H1 (cell line): ENCODE results near the gene CD3D. TPM values are rescaled to one million over a fixed set of nuclear protein-coding genes. Genes with fewer than 3 reads are reported as not detected.

Experiments
- CTCF ChIA-PET: fragments of 300-600 bp; sonication (Branson Sonifier 250); formaldehyde crosslinking; loops from one replicate; lab custom pipeline; 2021; ENCODE audit not compliant: partially characterized antibody; lab: Charles Lee
- POLR2A ChIA-PET: fragments of 300-600 bp; sonication (Branson Sonifier 250); formaldehyde crosslinking; loops from one replicate; lab custom pipeline; 2021; ENCODE audit warnings: inconsistent platforms; ENCODE audit not compliant: partially characterized antibody; lab: Charles Lee
- DNase-seq, 2 experiments: peaks; one replicate each; pipeline versions ENCODE4 v3.0.0 to v3.0.0-alpha.2; 2010 to 2022; ENCODE audit warnings: low spot score in 2 of 2, low read depth in 1 of 2, mixed read lengths in 1 of 2
- FAIRE-seq: peaks from 2 replicates; lab custom pipeline; 2011; peaks lifted over from hg19 to GRCh38; lab: Jason Lieb, UNC
- H2AFZ ChIP-seq: 2 replicates; pipeline ENCODE4 v1.8.1; 2012; ENCODE audit warnings: low read length, inconsistent platforms
- H2AK5ac ChIP-seq: 2 replicates; pipeline ENCODE4 v1.6.1; 2013; ENCODE audit warnings: low read depth, low read length
- H2BK120ac ChIP-seq: replicated peaks from 2 replicates; pipeline ENCODE3; 2013; ENCODE audit warnings: low read depth, low read length, inconsistent platforms
- H2BK12ac ChIP-seq: 2 replicates; pipeline ENCODE4 v1.6.1; 2013; ENCODE audit warnings: low read depth, low read length
- H2BK15ac ChIP-seq: 2 replicates; pipeline ENCODE4 v1.6.1; 2013; ENCODE audit warnings: low read length
- H2BK20ac ChIP-seq: 2 replicates; pipeline ENCODE4 v1.6.1; 2013; ENCODE audit warnings: low read length
- H2BK5ac ChIP-seq: 2 replicates; pipeline ENCODE4 v1.6.1; 2013; ENCODE audit warnings: low read depth, low read length
- H3K14ac ChIP-seq: 2 replicates; pipeline ENCODE4 v1.6.1; 2013; ENCODE audit warnings: inconsistent platforms; ENCODE audit not compliant: insufficient read length
- H3K18ac ChIP-seq: 2 replicates; pipeline ENCODE4 v1.6.1; 2013; ENCODE audit warnings: low read length; ENCODE audit errors: extremely low read depth
- H3K23ac ChIP-seq: 2 replicates; pipeline ENCODE4 v1.6.1; 2013; ENCODE audit warnings: inconsistent platforms; ENCODE audit not compliant: insufficient read length
- H3K23me2 ChIP-seq: 2 replicates; pipeline ENCODE4 v1.6.1; 2013; ENCODE audit warnings: low read depth, low read length
- H3K27ac ChIP-seq: 2 replicates; pipeline ENCODE4 v1.6.1; 2011; ENCODE audit warnings: low read depth, low read length, inconsistent platforms
- H3K27me3 ChIP-seq, 4 experiments: replicated peaks in 1 of 4; 1 replicate in 1 of 4; 2 replicates in 3 of 4; pipeline versions ENCODE4 v1.6.1 to v1.8.1; 2011 to 2013; ENCODE audit warnings: low read length in 3 of 4, mild to moderate bottlenecking in 3 of 4, inconsistent platforms in 2 of 4, mixed read lengths in 2 of 4, moderate library complexity in 1 of 4; ENCODE audit not compliant: control insufficient read depth in 3 of 4, insufficient read depth in 3 of 4; ENCODE audit errors: extremely low read depth in 1 of 4
- H3K36me3 ChIP-seq, 4 experiments: 2 replicates each; pipeline versions ENCODE4 v1.6.1 to v1.8.1; 2011 to 2013; ENCODE audit warnings: mild to moderate bottlenecking in 4 of 4, low read length in 3 of 4, moderate library complexity in 2 of 4, control low read depth in 1 of 4, inconsistent platforms in 1 of 4; ENCODE audit not compliant: insufficient read depth in 4 of 4, control insufficient read depth in 2 of 4
- H3K4ac ChIP-seq: replicated peaks from 2 replicates; pipeline ENCODE3; 2013; ENCODE audit warnings: low read length, low read depth, mixed read lengths, inconsistent platforms; ENCODE audit not compliant: insufficient read length
- H3K4me1 ChIP-seq, 4 experiments: replicated peaks in 1 of 4; 1 replicate in 1 of 4; 2 replicates in 3 of 4; pipeline versions ENCODE4 v1.6.1 to v1.8.1; 2011 to 2013; ENCODE audit warnings: low read length in 3 of 4, inconsistent platforms in 2 of 4, mixed read lengths in 1 of 4; ENCODE audit not compliant: insufficient read depth in 4 of 4, control insufficient read depth in 3 of 4
- H3K4me2 ChIP-seq, 2 experiments: 2 replicates each; pipeline versions ENCODE4 v1.6.1 to v1.8.1; 2011 to 2013; ENCODE audit warnings: low read depth in 2 of 2, low read length in 2 of 2, control low read depth in 1 of 2, inconsistent platforms in 1 of 2, mild to moderate bottlenecking in 1 of 2; ENCODE audit not compliant: insufficient read depth in 1 of 2
- H3K4me3 ChIP-seq, 4 experiments: fragments of 200-600, 300-600 bp in 1 of 4; sonication (generic), shearing (Covaris generic), sonication (Bioruptor Twin) in 1 of 4; 2 replicates each; pipeline versions ENCODE4 v1.5.1 to v1.8.1; 2011 to 2016; ENCODE audit warnings: low read length in 4 of 4, low read depth in 3 of 4, control low read depth in 2 of 4, inconsistent platforms in 2 of 4, mild to moderate bottlenecking in 2 of 4, mixed read lengths in 1 of 4, moderate library complexity in 1 of 4; ENCODE audit not compliant: insufficient read depth in 2 of 4; ENCODE audit errors: extremely low read depth in 1 of 4
- H3K56ac ChIP-seq: replicated peaks from 2 replicates; pipeline ENCODE3; 2013; ENCODE audit warnings: low read depth, mild to moderate bottlenecking, mixed read lengths, low read length, inconsistent platforms; ENCODE audit not compliant: insufficient read length
- H3K79me1 ChIP-seq: 2 replicates; pipeline ENCODE4 v1.6.1; 2013; ENCODE audit warnings: low read depth, low read length, control low read depth
- H3K79me2 ChIP-seq, 2 experiments: 2 replicates each; pipeline versions ENCODE4 v1.6.1 to v1.8.1; 2012 to 2013; ENCODE audit warnings: low read length in 2 of 2, mild to moderate bottlenecking in 2 of 2, inconsistent platforms in 1 of 2; ENCODE audit not compliant: insufficient read depth in 2 of 2, control insufficient read depth in 1 of 2
- H3K9ac ChIP-seq, 4 experiments: replicated peaks in 1 of 4; 1 replicate in 1 of 4; 2 replicates in 3 of 4; pipeline versions ENCODE4 v1.6.1 to v1.8.1; 2011 to 2013; ENCODE audit warnings: low read depth in 3 of 4, low read length in 3 of 4, control low read depth in 2 of 4, mild to moderate bottlenecking in 2 of 4, moderate library complexity in 2 of 4, inconsistent platforms in 1 of 4; ENCODE audit errors: extremely low read depth in 1 of 4
- H3K9me3 ChIP-seq, 2 experiments: 2 replicates each; pipeline versions ENCODE4 v1.6.1 to v1.8.1; 2012 to 2013; ENCODE audit warnings: mild to moderate bottlenecking in 2 of 2, moderate library complexity in 2 of 2, control low read depth in 1 of 2, inconsistent platforms in 1 of 2, low read depth in 1 of 2, low read length in 1 of 2, mixed read lengths in 1 of 2; ENCODE audit not compliant: insufficient read depth in 2 of 2
- H4K20me1 ChIP-seq, 2 experiments: replicated peaks in 1 of 2; 2 replicates each; pipeline versions ENCODE3 to v1.8.1; 2011 to 2013; ENCODE audit warnings: inconsistent platforms in 2 of 2, low read length in 2 of 2, mild to moderate bottlenecking in 1 of 2; ENCODE audit not compliant: insufficient read depth in 2 of 2, control insufficient read depth in 1 of 2
- H4K5ac ChIP-seq: 2 replicates; pipeline ENCODE4 v1.6.1; 2013; ENCODE audit warnings: low read length, low read depth, mixed read lengths, inconsistent platforms; ENCODE audit not compliant: insufficient read length
- H4K8ac ChIP-seq: 2 replicates; pipeline ENCODE4 v1.8.0; 2013; ENCODE audit warnings: mild to moderate bottlenecking, moderate library complexity, low read length, inconsistent platforms; ENCODE audit not compliant: insufficient read depth; ENCODE audit errors: extremely low read depth
- H4K91ac ChIP-seq: replicated peaks from 2 replicates; pipeline ENCODE3; 2013; ENCODE audit warnings: low read length, mixed read lengths, inconsistent platforms; ENCODE audit not compliant: insufficient read length
- CBX5 ChIP-seq: fragments of 300-800, 300-1000 bp; sonication (generic); IDR thresholded peaks from 2 replicates; pipeline ENCODE4 v1.7.1; 2016; ENCODE audit warnings: antibody characterized with exemption, low read length, low read depth
- E2F6 ChIP-seq: IDR thresholded peaks from 2 replicates; pipeline ENCODE4 v1.6.1; 2012; ENCODE audit warnings: inconsistent platforms
- EZH2 ChIP-seq: fragments of 200-600 bp; sonication (generic); IDR thresholded peaks from 2 replicates; pipeline ENCODE4 v1.7.1; 2012; ENCODE audit warnings: low read depth, mild to moderate bottlenecking, moderate library complexity, low read length, inconsistent platforms; ENCODE audit not compliant: severe bottlenecking
- GABPA ChIP-seq: IDR thresholded peaks from 2 replicates; pipeline ENCODE4 v1.6.1; 2011; ENCODE audit warnings: mild to moderate bottlenecking, low read length, moderate library complexity, borderline replicate concordance; ENCODE audit not compliant: insufficient read depth
- HDAC6 ChIP-seq: IDR thresholded peaks from one replicate; pipeline ENCODE4 v1.7.1; 2012; ENCODE audit warnings: low read depth, mild to moderate bottlenecking, inconsistent platforms, low read length, moderate library complexity
- JUN ChIP-seq: IDR thresholded peaks from 2 replicates; pipeline ENCODE4 v1.6.1; 2011; ENCODE audit warnings: low read depth, mild to moderate bottlenecking, improper control_type of control experiment, low read length
- JUND ChIP-seq: IDR thresholded peaks from 2 replicates; pipeline ENCODE4 v1.6.1; 2011; ENCODE audit warnings: mild to moderate bottlenecking, improper control_type of control experiment, low read length
- MAX ChIP-seq: IDR thresholded peaks from 2 replicates; pipeline ENCODE4 v1.6.1; 2012; ENCODE audit warnings: inconsistent platforms
- RAD21 ChIP-seq, 2 experiments: IDR thresholded peaks in 1 of 2; conservative IDR thresholded peaks in 1 of 2; 2 replicates each; pipeline ENCODE4 v1.6.1; 2011; ENCODE audit warnings: low read depth in 2 of 2, low read length in 2 of 2, improper control_type of control experiment in 1 of 2, inconsistent platforms in 1 of 2, mild to moderate bottlenecking in 1 of 2, moderate library complexity in 1 of 2
- SRF ChIP-seq: IDR thresholded peaks from 2 replicates; pipeline ENCODE4 v1.6.1; 2011; ENCODE audit warnings: mild to moderate bottlenecking, low read depth, low read length, moderate library complexity
- WGBS, 2 experiments: shearing (Covaris generic) in 1 of 2; methylation state at CpG; one replicate each; pipeline versions ENCODE4 v1.1.6 to v1.1.7; 2013 to 2015; ENCODE audit warnings: low lambda C conversion rate in 2 of 2, mixed read lengths in 2 of 2, inconsistent platforms in 1 of 2, low coverage in 1 of 2, missing lambda C conversion rate in 1 of 2; ENCODE audit not compliant: insufficient replicate concordance in 2 of 2, insufficient coverage in 1 of 2, insufficient read length in 1 of 2; ENCODE audit errors: extremely low coverage in 1 of 2, missing lambda C conversion rate in 1 of 2; 5-methylcytosine and 5-hydroxymethylcytosine counted together
- polyA plus RNA-seq, 7 experiments: library from polyadenylated mRNA; depleted of rRNA in 3 of 7; stranded (reverse) in 5 of 7; unstranded in 2 of 7; fragments of >200 nt in 5 of 7; fragments of 200-250 nt in 2 of 7; gene quantifications; 1 replicate in 5 of 7; 2 replicates in 1 of 7; 4 replicates in 1 of 7; pipeline versions ENCODE4 v1.2.1 to v1.2.3, GENCODE V29; 2011 to 2013; ENCODE audit warnings: missing spikeins in 2 of 7, mixed read lengths in 2 of 7
- total RNA-seq: library from RNA; stranded (reverse); fragmentation: NEBNext Ultra II Directional; extraction: Animal tissue kit (Norgen Biotek cat#: 25700); gene quantifications from 2 replicates; pipeline ENCODE4 v1.2.1, GENCODE V29; 2021

Gene CD3D
- total and polyA plus RNA-seq, 2 of the 8 experiments (the other 6 are each of a cell fraction or from before 2014, with no cell fraction given) = not detected

GRCh38 chr11:118319337-118319707, 23.2 kb downstream of the CD3D start:
- Histone ChIP-seq H3K9me3 (no peaks in the 10 kb centered on the region), H2BK15ac (no peak overlapping the region), H3K14ac (no peak overlapping the region), H3K79me1 (no peaks in the 10 kb centered on the region), H3K79me2 (no peaks in the 10 kb centered on the region), H3K27me3 (peaks cover 0 to 4% (median 0%) of the 10 kb centered on the region in 4 experiments; a peak in 2 of 7 replicates), H3K56ac (no peak overlapping the region), H4K5ac (no peak overlapping the region), H2AK5ac (no peak overlapping the region), H3K23ac (no peak overlapping the region), H3K4me1 (peaks cover 7 to 11% (median 7%) of the 10 kb centered on the region in 4 experiments), H4K8ac (no peak overlapping the region), H3K27ac (no peak overlapping the region), H3K4me3 (no peak overlapping the region), H3K36me3 (no peaks in the 10 kb centered on the region), H3K9ac (no peak overlapping the region), H2BK120ac (no peak overlapping the region), H2BK20ac (no peak overlapping the region), H3K18ac (no peak overlapping the region), H4K20me1 (no peaks in the 10 kb centered on the region), H2BK5ac (no peak overlapping the region), H3K4ac (no peak overlapping the region), H2BK12ac (no peak overlapping the region), H2AFZ (no peak overlapping the region), H3K23me2 (peaks cover 9% of the 10 kb centered on the region; the same call in 1 of the 2 replicates), H3K4me2 (no peak overlapping the region), H4K91ac (no peak overlapping the region)
- TF ChIP-seq CBX5 (no peak), E2F6 (no peak), JUN (no peak), MAX (no peak), RAD21 (IDR thresholded peaks at IDR 0.05 in 1 of 2, conservative IDR thresholded peaks at IDR 0.05 in 1 of 2; ENCODE audit: low read depth in 2 of 2, low read length in 2 of 2) (no peak), JUND (no peak), GABPA (no peak), EZH2 (no peak), HDAC6 (no peak), SRF (no peak)
- DNase-seq (no peak), FAIRE-seq (no peak)
- ChIA-PET POLR2A (no interaction called here), CTCF (interaction anchor here (0.6 to 1.2 kb wide), 3 partner anchors 23 to 143 kb away, joined by 3 to 4 read pairs (median 3); partner anchors contain the start of gene SCN2B)
- WGBS, 2 experiments = 83% methylated on average over 1 of the region's 1 CpG; no CpG with 5 or more reads in 1 of the 2 experiments
